ENCODE results near the gene TMEM202.
"Not testable (repeated sequence)": the region's sequence is repeated elsewhere in the genome, so short reads cannot be mapped to it uniquely, and the experiment has no call there.

TMEM202 gene

GRCh38 chr15:72397796-72398588 is at the start of gene TMEM202:
TSS of gene TMEM202 (plus strand) at chr15:72398305. CDS start at chr15:72398327, 22 bp downstream.
- DNase-seq (ENCODE audit: low read depth in 2 of 2): no peak

GRCh38 chr15:72353266-72353665 is 44.8 kb upstream of the TMEM202 start:
- DNase-seq (ENCODE audit: low read depth in 2 of 2): no peak

- DNase-seq (ENCODE audit: low read depth in 2 of 2): no peak
Observed at GRCh38 chr15:72354496-72354895, 43.6 kb upstream of the TMEM202 start.

- DNase-seq (ENCODE audit: low read depth in 2 of 2): no peak
Observed at GRCh38 chr15:72358121-72358520, 40.0 kb upstream of the TMEM202 start.

GRCh38 chr15:72358650-72359171 is 39.4 kb upstream of the TMEM202 start:
- no peak for DNase-seq (ENCODE audit: low read depth in 2 of 2)

GRCh38 chr15:72361176-72361575 is 36.9 kb upstream of the TMEM202 start:
- DNase-seq (ENCODE audit: low read depth in 2 of 2): no peak

GRCh38 chr15:72365844-72366243 is 32.3 kb upstream of the TMEM202 start:
- DNase-seq (ENCODE audit: low read depth in 2 of 2): no peak

GRCh38 chr15:72368325-72368724 is 29.8 kb upstream of the TMEM202 start:
- DNase-seq (ENCODE audit: low read depth in 2 of 2): no peak

- DNase-seq (ENCODE audit: low read depth in 2 of 2): no peak
Observed at GRCh38 chr15:72368899-72369298, 29.2 kb upstream of the TMEM202 start.

- no peak for DNase-seq (ENCODE audit: low read depth in 2 of 2)
Observed at GRCh38 chr15:72369964-72370363, 28.1 kb upstream of the TMEM202 start.

GRCh38 chr15:72372361-72372760 is 25.7 kb upstream of the TMEM202 start:
- DNase-seq (ENCODE audit: low read depth in 2 of 2): no peak

- DNase-seq (ENCODE audit: low read depth in 2 of 2): no peak
Observed at GRCh38 chr15:72375501-72375845, 22.6 kb upstream of the TMEM202 start.

- DNase-seq (ENCODE audit: low read depth in 2 of 2): peak; percentile 97 to 98
Observed at GRCh38 chr15:72375846-72376581, 22.1 kb upstream of the TMEM202 start, which contains the start of gene HEXA. TSS of gene HEXA (minus strand) at chr15:72376014. CDS start at chr15:72375972, 42 bp downstream.

- DNase-seq (ENCODE audit: low read depth in 2 of 2): no peak
Observed at GRCh38 chr15:72377331-72377730, 20.8 kb upstream of the TMEM202 start.

- not testable (repeated sequence) for DNase-seq (ENCODE audit: low read depth in 2 of 2)
Observed at GRCh38 chr15:72379106-72379505, 19.0 kb upstream of the TMEM202 start.

GRCh38 chr15:72379856-72380430 is 18.2 kb upstream of the TMEM202 start:
- DNase-seq (ENCODE audit: low read depth in 2 of 2): no peak

GRCh38 chr15:72380743-72381142 is 17.4 kb upstream of the TMEM202 start:
- DNase-seq (ENCODE audit: low read depth in 2 of 2): no peak

GRCh38 chr15:72382146-72382545 is 16.0 kb upstream of the TMEM202 start:
- no peak for DNase-seq (ENCODE audit: low read depth in 2 of 2)

GRCh38 chr15:72387741-72388140 is 10.4 kb upstream of the TMEM202 start:
- no peak for DNase-seq (ENCODE audit: low read depth in 2 of 2)

- DNase-seq (ENCODE audit: low read depth in 2 of 2): no peak
Observed at GRCh38 chr15:72389231-72389630, 8.9 kb upstream of the TMEM202 start.

GRCh38 chr15:72396331-72396730 is 1.8 kb upstream of the TMEM202 start:
- DNase-seq (ENCODE audit: low read depth in 2 of 2): not testable (repeated sequence)

GRCh38 chr15:72398648-72399047 is 543 bp downstream of the TMEM202 start:
- DNase-seq (ENCODE audit: low read depth in 2 of 2): no peak

Data from stimulated activated CD8-positive, alpha-beta memory T cell treated with anti-CD3 and anti-CD28 coated beads, Interleukin-2, amount 100 ng/mL, for 48 hours (primary cell).